ENCODE measurements around the gene RASGRF2.
"Not testable (repeated sequence)": the region's sequence is repeated elsewhere in the genome, so short reads cannot be mapped to it uniquely, and the experiment has no call there.

The RASGRF2 gene

GRCh38 chr5:81269751-81270393 lies 309.7 kb downstream of the RASGRF2 start:
- TF ChIP-seq POLR2AphosphoS5 (IDR thresholded peaks at IDR 0.05; ENCODE audit: borderline replicate concordance, low read depth, low read length) (no peak), FOXP2 (optimal IDR thresholded peaks at IDR 0.05; ENCODE audit: control extremely low read depth, extremely low read length, insufficient read depth) (no peak), EZH2 (IDR thresholded peaks at IDR 0.05) (no peak)
- Histone ChIP-seq H3K36me3 (ENCODE audit: insufficient read depth, low read length) (no peaks in the 10 kb centered on the region), H3K9me3 (ENCODE audit: low read depth, low read length) (no peaks in the 10 kb centered on the region), H3K27ac (peak overlapping the region; percentile 11; the same call in 1 of the 2 replicates), H3K9ac (ENCODE audit: insufficient read length) (no peak overlapping the region), H3K4me3 (no peak overlapping the region)
- DNase-seq (ENCODE audit: low read depth, low spot score): no peak

GRCh38 chr5:81270394-81271027 lies 310.3 kb downstream of the RASGRF2 start:
- H3K9me3 ChIP-seq (ENCODE audit: low read depth, low read length); H3K36me3 ChIP-seq (ENCODE audit: insufficient read depth, low read length); DNase-seq (ENCODE audit: low read depth, low spot score); H3K9ac ChIP-seq (ENCODE audit: insufficient read length); H3K27ac ChIP-seq; H3K4me3 ChIP-seq: not testable (repeated sequence)
